Measurements from ENCODE around the gene IRF8. TPM values are rescaled to one million over a fixed set of nuclear protein-coding genes. Genes with fewer than 3 reads are reported as not detected.

The IRF8 gene
- total RNA-seq, 1 experiment from 2014 or later = 0.28 TPM

- Histone ChIP-seq H2AK5ac (ENCODE audit: insufficient read length, low read length) (no peak overlapping the region), H3K23me2 (ENCODE audit: insufficient read length, low read depth, low read length, poor library complexity, severe bottlenecking) (no peaks in the 10 kb centered on the region), H4K8ac (replicated peaks; ENCODE audit: insufficient read length, low read depth, low read length) (no peak overlapping the region), H3K79me1 (ENCODE audit: insufficient read depth, low read depth, low read length, poor library complexity, severe bottlenecking) (no peaks in the 10 kb centered on the region), H3K9me3 (ENCODE audit: control insufficient read depth, low read depth, low read length) (no peaks in the 10 kb centered on the region), H3T11ph (ENCODE audit: low read length) (no peak overlapping the region), H3K27ac (ENCODE audit: insufficient read length, low read depth, low read length) (no peak overlapping the region), H2BK20ac (ENCODE audit: low read depth, low read length, poor library complexity, severe bottlenecking) (no peak overlapping the region), H4K20me1 (ENCODE audit: control insufficient read depth, insufficient read depth, insufficient read length) (no peaks in the 10 kb centered on the region), H3K14ac (ENCODE audit: insufficient read depth, low read length) (no peak overlapping the region), H2BK5ac (ENCODE audit: insufficient read length, low read length) (no peak overlapping the region), H3K56ac (ENCODE audit: insufficient read length, low read depth, low read length) (no peak overlapping the region), H3K79me2 (ENCODE audit: insufficient read depth, low read length) (no peaks in the 10 kb centered on the region), H3K4me1 (ENCODE audit: insufficient read depth, low read length) (no peaks in the 10 kb centered on the region; the same call in 1 of the 2 replicates), H2BK15ac (ENCODE audit: low read depth, low read length) (no peak overlapping the region), H2AFZ (ENCODE audit: low read length) (no peak overlapping the region), H2BK120ac (ENCODE audit: low read depth, low read length, poor library complexity, severe bottlenecking) (no peak overlapping the region), H3K4ac (ENCODE audit: low read depth, low read length) (no peak overlapping the region), H3K18ac (ENCODE audit: insufficient read length, low read depth, low read length) (no peak overlapping the region), H3K9ac (ENCODE audit: extremely low read depth, insufficient read length, low read length) (no peak overlapping the region), H4K5ac (ENCODE audit: insufficient read length, low read depth, low read length) (no peak overlapping the region), H3K23ac (ENCODE audit: insufficient read length, low read depth, low read length) (no peak overlapping the region), H3K27me3 (ENCODE audit: insufficient read depth, low read length) (no peaks in the 10 kb centered on the region), H3K4me2 (ENCODE audit: insufficient read depth, insufficient read length, low read length) (no peak overlapping the region), H2BK12ac (ENCODE audit: insufficient read length, low read depth, low read length) (no peak overlapping the region), H4K91ac (ENCODE audit: insufficient read length, low read depth, low read length) (no peak overlapping the region)
- H3K27ac Mint-ChIP-seq = no peak overlapping the region
- TF ChIP-seq, protein P1, sequence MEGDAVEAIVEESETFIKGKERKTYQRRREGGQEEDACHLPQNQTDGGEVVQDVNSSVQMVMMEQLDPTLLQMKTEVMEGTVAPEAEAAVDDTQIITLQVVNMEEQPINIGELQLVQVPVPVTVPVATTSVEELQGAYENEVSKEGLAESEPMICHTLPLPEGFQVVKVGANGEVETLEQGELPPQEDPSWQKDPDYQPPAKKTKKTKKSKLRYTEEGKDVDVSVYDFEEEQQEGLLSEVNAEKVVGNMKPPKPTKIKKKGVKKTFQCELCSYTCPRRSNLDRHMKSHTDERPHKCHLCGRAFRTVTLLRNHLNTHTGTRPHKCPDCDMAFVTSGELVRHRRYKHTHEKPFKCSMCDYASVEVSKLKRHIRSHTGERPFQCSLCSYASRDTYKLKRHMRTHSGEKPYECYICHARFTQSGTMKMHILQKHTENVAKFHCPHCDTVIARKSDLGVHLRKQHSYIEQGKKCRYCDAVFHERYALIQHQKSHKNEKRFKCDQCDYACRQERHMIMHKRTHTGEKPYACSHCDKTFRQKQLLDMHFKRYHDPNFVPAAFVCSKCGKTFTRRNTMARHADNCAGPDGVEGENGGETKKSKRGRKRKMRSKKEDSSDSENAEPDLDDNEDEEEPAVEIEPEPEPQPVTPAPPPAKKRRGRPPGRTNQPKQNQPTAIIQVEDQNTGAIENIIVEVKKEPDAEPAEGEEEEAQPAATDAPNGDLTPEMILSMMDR (conservative IDR thresholded peaks at IDR 0.05) = no peak
- H3K4me3 Mint-ChIP-seq = no peak overlapping the region
- peaks cover 15 to 19% of the 10 kb centered on the region in 2 experiments for H3K9me3 Mint-ChIP-seq
- no peak for DNase-seq
- peaks cover 14 to 18% of the 10 kb centered on the region in 2 experiments for H3K4me1 Mint-ChIP-seq
- H3K36me3 Mint-ChIP-seq (ENCODE audit: insufficient read depth in 1 of 3, low read depth in 3 of 3) = peaks cover 2 to 13% (median 5%) of the 10 kb centered on the region in 3 experiments; a peak in 4 of 7 replicates
- peaks cover 11% of the 10 kb centered on the region for H3K27me3 Mint-ChIP-seq (ENCODE audit: low read depth)
Observed at GRCh38 chr16:85869206-85869605, 29.8 kb upstream of the IRF8 start.

Data from H9 (cell line).